T-helper 2 cell treated with Interferon-gamma antibody and Interleukin-4, amounts not matched to agents 100 ng/mL and 5 ng/mL, for 36 hours (primary cell): Measurements from ENCODE around the gene MCM6. TPM values are rescaled to one million over a fixed set of nuclear protein-coding genes. Genes with fewer than 3 reads are reported as not detected.
"Not testable (repeated sequence)": the region's sequence is repeated elsewhere in the genome, so short reads cannot be mapped to it uniquely, and the experiment has no call there.

Experiments used
- intact Hi-C: fragments of 100-400 bp; cut with micrococcal nuclease; formaldehyde crosslinking; loops from one replicate; pipeline ENCODE4 v1.15.1; 2023
- total RNA-seq: library from RNA; stranded (reverse); gene quantifications from 2 replicates; pipeline ENCODE4 v1.2.3, GENCODE V29; 2022

MCM6 gene
- total RNA-seq, 1 donor from 2014 or later: 144 TPM

- intact Hi-C loops: no loop called here
Observed at GRCh38 chr2:135822855-135823254, 53.4 kb downstream of the MCM6 start.

DNA sequence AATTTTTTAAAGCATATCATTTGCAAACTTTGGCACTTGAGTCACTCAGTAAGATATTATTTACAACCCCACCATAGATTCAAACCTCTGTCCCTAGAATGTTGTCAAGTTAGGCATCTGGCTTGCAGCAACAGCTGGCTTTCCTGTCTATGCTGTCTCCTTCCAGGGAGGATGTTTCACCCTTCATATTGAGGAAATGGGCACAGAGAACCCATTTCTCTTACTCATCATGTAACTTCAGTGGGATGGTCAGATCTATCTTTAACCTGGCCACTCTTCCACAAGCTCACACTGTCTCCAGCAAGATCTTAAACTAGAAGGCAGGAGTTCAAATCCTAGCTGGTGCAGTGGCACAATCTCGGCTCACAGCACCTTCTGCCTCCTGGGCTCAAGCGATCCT, 55.1 kb downstream of the MCM6 start:
- intact Hi-C loops: no loop called here

DNA sequence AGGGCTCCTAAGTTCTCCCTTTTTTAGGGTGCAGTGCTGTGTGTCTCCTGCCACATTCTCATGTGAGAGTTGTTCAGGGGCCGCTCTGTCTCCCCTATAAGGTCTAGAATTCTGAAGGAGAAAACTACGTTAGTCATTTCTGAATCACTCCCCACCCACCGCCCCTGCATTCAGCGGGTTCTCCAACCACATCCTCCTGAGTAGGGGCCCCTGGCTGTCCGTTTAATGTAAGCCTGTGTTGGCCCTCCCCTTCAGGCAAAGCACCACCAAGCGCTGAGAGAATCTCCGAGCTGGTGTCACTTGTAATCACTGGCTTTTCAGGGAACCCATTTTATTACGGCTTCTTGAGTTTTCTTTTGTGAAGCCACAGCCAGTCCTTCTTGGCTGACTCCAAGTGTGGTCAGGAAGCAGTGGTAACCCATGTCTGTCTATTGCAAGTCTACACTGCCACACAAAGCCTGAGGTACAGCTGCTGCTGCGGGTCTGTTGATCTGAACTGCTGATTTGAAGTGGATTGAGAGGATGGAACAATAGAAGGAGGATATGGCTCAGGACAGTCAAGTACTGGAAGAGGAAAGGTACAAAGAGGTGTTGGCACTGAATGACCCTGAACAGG, 56.1 kb downstream of the MCM6 start:
- intact Hi-C loops: loop anchor here (1.0 kb wide), 3 partner anchors 56 to 564 kb away; partner anchors contain the start of gene MCM6

- intact Hi-C loops: no loop called here
Observed at GRCh38 chr2:135818937-135819610, 57.2 kb downstream of the MCM6 start.

- intact Hi-C loops: no loop called here
Observed at GRCh38 chr2:135817951-135818350, 58.3 kb downstream of the MCM6 start.

- intact Hi-C loops: no loop called here
Observed at GRCh38 chr2:135817466-135817865, 58.8 kb downstream of the MCM6 start.

DNA sequence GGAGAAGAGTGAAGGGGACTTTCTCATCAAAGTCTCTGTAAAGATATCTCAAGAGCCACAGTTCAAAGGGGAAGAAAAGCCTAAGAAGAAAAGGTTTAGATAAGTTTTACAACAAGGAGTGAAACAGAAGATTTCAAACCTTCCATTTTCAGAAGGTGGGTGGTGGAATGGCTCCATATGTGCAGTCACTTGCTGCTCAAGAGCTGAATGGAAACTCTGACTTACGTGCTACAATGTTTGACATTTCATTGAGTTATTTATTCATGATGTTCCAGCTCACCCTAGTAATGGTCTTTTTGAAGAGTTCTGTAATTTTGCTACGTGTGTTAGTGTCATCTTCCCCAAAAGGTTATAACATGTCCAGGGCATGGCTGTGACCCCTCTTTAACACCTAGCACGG, 61.0 kb downstream of the MCM6 start:
- intact Hi-C loops: no loop called here

DNA sequence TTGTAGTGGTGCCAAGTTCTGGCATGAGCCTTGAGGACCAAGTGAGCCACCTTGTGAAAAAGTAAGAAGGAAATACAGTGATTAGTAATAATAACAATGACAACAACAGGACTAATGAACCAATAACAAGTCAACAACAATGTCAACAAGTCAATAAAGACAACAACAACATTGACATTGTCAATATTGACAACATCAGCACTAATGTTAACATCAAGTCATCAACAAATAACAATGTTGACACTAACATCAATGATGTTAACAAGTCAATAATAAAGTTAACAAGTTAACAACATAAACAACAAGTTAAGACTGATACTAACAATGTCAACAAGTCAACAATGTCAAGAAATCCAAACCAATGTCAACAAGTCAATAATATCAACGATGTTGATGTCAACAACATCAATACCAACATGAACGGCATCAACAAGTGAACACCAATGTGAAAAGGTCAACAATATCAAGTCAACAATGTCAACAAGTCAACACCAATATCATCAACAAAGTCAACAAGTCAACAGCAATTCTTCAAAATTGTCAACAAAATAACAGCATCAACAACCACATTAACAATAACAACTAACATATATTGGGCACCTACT, 63.2 kb downstream of the MCM6 start:
- intact Hi-C loops: no loop called here

DNA sequence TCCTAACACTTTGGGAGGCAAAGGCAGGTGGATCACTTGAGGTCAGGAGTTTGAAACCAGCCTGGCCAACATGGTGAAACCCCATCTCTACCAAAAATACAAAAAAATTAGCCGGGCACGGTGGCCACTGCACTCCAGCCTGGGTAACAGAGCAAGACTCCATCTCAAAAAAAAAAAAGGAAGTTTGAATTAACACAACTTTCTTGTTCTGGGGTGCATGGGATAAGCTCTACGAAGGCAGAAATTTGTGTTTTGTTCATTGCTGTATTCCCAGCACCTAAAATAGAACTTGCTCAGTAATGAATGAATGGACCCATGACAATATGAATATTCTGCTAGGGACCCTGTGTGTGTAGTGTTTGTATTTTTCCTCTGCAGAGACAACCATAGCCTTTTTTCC, 68.4 kb downstream of the MCM6 start:
- intact Hi-C loops: not testable (repeated sequence)

- intact Hi-C loops: no loop called here
Observed at GRCh38 chr2:135803278-135803677, 73.0 kb downstream of the MCM6 start.

- intact Hi-C loops: no loop called here
Observed at GRCh38 chr2:135802350-135802749, 73.9 kb downstream of the MCM6 start.

DNA sequence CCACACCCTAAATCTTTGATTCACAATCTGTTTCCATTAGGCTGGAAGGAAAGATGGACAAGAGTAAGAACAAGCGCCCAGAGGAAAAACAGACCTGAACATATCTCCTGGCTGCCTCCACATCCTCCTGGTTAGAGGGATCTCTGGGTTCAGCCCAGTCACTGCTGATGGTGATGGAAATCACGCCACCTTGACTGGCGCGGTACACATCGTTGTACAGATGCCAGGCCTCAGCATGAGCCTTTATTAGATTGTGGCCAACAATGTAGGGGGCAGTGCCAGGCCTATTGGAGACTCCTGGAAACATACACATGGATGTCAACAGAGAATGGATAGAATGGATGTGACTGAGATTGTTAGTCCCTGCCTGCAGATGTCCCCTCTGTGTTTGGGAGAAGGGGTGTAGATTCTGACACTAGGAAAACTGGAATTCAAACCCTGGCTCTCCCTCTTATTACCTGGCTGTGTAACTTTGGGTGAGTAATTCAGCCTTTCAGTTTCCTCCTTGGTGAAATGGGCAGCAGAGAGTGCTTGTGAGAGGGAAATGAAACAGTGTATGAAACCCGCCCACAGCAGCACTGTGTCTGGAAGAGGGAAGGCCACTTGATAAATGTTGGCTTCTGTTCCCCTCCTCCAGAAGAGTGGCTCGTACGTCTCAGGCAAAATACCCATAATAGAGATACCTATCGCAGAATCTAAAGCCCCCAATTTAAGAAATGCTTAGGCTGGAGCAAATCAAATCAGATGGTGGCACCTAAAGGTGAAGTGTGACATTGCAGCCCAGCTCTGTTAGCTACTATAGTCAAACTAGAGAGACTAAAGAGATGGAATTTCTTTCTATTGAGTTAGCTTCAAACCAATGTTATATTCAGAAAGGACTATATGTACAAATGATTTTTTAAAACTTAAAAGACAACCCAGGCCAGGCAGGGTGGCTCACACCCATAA, 75.5 kb downstream of the MCM6 start:
- intact Hi-C loops: no loop called here

- intact Hi-C loops: loop anchor here (5.0 kb wide), 1 partner anchor 57 kb away; the partner anchor contains the start of gene UBXN4
Observed at GRCh38 chr2:135799738-135800137, 76.5 kb downstream of the MCM6 start.

- intact Hi-C loops: loop anchor here (5.0 kb wide), 1 partner anchor 56 kb away; the partner anchor contains the start of gene UBXN4
Observed at GRCh38 chr2:135798762-135799161, 77.5 kb downstream of the MCM6 start.

DNA sequence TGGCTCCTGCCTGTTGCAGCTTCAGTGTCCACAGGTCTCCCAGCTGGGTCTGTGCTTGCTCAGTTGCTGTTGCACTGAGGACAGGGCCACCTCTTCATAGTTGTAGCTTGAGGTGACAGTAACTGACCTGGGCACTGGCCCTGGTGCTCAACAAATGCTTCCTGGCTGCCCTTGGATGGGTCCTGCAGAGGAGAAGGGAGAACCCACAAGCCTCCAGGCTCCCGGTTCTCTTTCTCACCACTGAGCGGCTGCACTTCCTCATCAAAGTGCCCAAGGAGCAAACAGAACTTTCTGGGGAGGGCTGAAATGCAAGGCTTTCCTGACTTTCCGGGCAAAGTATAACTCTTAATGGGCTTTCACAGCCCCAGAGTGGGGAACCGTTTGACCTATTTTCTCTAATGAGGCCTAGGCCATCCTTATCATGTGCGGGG, 78.0 kb downstream of the MCM6 start:
- intact Hi-C loops: loop anchor here (5.0 kb wide), 1 partner anchor 56 kb away; the partner anchor contains the start of gene UBXN4

DNA sequence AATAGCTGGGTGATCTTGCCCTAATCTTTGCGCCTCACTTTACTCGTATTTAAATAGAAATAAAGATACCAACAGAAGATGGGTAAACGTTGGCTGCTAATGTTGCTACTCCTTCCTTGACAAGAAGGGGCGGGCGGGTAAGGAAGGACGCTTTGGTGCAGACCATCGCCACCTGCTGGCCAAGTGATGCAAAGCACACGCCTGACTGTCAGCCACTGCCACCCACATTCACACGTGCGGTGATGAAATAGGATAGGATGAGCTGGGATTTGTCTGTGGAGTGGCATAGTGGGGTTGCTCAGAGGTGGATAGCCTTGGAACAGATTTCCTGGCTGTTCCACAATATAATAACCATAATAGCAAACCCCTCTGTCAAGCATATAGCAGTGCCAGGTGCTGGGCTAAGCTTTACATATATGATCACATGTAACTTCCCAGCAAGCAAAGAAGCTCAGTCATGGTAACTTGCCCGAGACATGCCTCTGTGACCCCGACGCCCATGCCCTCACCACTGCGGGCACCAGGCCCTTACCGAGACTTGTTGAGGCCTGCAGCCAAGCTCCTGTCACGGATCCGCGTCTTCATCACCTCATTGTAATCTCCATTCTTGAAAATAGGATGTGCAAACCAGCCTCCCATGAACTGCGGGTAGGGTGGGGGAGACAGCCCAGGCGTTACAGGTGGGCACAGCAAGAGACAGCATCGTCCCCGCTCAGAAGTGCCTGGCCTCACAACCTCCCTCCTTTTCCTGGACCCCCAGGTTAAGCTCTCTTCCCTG, 78.6 kb downstream of the MCM6 start:
- intact Hi-C loops: loop anchor here (1.0 to 5.0 kb wide), 2 partner anchors 12 to 55 kb away; partner anchors contain the start of gene UBXN4

DNA sequence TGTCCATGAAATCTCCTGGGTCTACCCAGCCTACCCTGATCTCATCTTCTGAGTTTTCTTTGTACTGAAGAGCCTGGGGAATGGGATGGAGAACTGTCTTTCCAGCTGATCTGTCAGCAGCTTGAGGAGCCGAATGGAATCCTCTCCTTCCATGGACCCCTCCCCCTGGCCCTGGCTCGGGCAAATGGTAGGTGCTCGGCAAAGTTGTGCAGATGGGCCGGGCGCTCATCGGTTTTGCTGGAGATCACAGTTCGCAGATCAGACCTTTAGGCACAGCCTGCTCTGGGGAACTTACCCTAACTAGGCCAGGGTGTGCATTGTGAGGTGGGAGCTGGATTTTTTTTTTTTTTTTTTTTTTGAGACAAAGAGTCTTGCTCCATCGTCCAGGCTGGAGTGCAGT, 79.6 kb downstream of the MCM6 start:
- intact Hi-C loops: loop anchor here (1.0 to 5.0 kb wide), 2 partner anchors 11 to 54 kb away; partner anchors contain the start of gene UBXN4

- intact Hi-C loops: loop anchor here (5.0 kb wide), 1 partner anchor 53 kb away; the partner anchor contains the start of gene UBXN4
Observed at GRCh38 chr2:135795641-135796040, 80.6 kb downstream of the MCM6 start.

- intact Hi-C loops: no loop called here
Observed at GRCh38 chr2:135792401-135793150, 83.7 kb downstream of the MCM6 start.
